ENCODE measurements around the gene SLC5A10.
"Not testable (repeated sequence)": the region's sequence is repeated elsewhere in the genome, so short reads cannot be mapped to it uniquely, and the experiment has no call there.

The SLC5A10 gene

DNA sequence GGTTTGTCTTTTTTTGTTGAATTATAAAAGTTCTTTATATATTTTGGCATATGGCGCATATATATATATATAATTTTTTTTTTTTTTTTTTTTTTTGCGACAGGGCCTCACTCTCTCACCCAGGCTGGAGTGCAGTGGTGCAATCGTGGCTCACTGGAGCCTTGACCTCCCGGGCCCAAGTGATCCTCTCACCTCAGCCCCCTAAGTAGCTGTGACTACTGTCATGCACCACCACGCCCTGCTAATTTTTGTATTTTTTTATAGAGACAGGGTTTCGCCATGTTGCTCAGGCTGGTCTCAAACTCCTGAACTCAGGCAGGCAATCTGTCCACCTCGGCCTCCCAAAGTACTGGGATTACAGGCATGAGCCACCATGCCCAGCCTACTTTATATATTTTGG, 29.4 kb upstream of the SLC5A10 start:
- not testable (repeated sequence) for H3K27me3 ChIP-seq (ENCODE audit: control insufficient read depth, insufficient read depth, low read length); H3K27ac ChIP-seq (ENCODE audit: low read length); H3K9ac ChIP-seq (ENCODE audit: low read length); H3K4me3 ChIP-seq (ENCODE audit: low read length); H3K4me1 ChIP-seq (ENCODE audit: control insufficient read depth, low read depth, low read length); H3K9me3 ChIP-seq (ENCODE audit: control insufficient read depth, low read depth, low read length)
- peaks cover 10% of the 10 kb centered on the region for H3K36me3 ChIP-seq (ENCODE audit: control insufficient read depth, low read depth, low read length)

DNA sequence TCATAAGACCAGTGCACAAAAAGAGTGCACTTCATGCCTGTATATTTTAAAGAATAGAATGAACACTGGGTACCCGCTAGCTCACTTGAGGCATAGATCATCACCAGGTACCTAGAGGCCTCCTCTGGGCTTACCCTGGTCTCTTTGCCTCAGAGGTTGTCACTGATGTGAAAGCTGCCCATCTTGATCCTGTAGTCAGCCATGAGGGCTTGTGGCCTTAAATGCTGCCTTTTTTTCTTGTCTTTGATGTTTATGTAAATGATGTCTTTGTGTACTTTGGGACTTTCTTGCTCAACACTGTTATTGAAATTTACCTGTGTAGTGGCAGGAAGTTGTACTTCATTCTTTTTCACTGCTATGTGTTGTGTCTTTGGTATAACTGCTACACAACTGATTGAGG, 26.8 kb upstream of the SLC5A10 start:
- no peaks in the 10 kb centered on the region for H3K27me3 ChIP-seq (ENCODE audit: control insufficient read depth, insufficient read depth, low read length)
- H3K9ac ChIP-seq (ENCODE audit: low read length): no peak overlapping the region
- no peak overlapping the region for H3K27ac ChIP-seq (ENCODE audit: low read length)
- peaks cover 10% of the 10 kb centered on the region for H3K36me3 ChIP-seq (ENCODE audit: control insufficient read depth, low read depth, low read length)
- no peaks in the 10 kb centered on the region for H3K4me1 ChIP-seq (ENCODE audit: control insufficient read depth, low read depth, low read length)
- no peaks in the 10 kb centered on the region for H3K9me3 ChIP-seq (ENCODE audit: control insufficient read depth, low read depth, low read length)
- no peak overlapping the region for H3K4me3 ChIP-seq (ENCODE audit: low read length)

DNA sequence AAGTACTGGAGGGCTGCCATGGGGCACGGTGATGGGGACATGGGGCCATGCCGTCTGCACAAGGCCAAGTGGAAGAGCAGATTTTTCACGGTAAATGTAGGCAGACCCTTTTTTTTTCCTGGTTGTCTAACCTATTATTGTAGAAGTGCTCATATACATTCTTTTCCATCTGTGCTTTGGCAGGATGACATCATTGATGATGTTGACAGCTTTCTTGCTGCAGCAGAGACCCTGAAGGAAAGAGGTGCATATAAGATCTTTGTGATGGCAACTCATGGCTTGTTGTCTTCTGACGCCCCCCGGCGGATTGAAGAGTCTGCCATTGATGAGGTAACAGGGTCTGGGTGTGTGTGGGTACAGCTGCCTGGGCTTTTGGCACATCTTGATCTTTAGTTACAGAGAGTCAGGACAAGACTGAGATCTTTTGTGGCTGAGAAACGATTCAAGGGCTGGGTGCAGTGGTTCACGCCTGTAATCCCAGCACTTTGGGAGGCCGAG, 23.3 kb upstream of the SLC5A10 start:
- no peaks in the 10 kb centered on the region for H3K27me3 ChIP-seq (ENCODE audit: control insufficient read depth, insufficient read depth, low read length)
- H3K27ac ChIP-seq (ENCODE audit: low read length): no peak overlapping the region
- H3K36me3 ChIP-seq (ENCODE audit: control insufficient read depth, low read depth, low read length): peaks cover 20% of the 10 kb centered on the region
- no peak overlapping the region for H3K4me3 ChIP-seq (ENCODE audit: low read length)
- no peak overlapping the region for H3K9ac ChIP-seq (ENCODE audit: low read length)
- no peaks in the 10 kb centered on the region for H3K9me3 ChIP-seq (ENCODE audit: control insufficient read depth, low read depth, low read length)
- no peaks in the 10 kb centered on the region for H3K4me1 ChIP-seq (ENCODE audit: control insufficient read depth, low read depth, low read length)

DNA sequence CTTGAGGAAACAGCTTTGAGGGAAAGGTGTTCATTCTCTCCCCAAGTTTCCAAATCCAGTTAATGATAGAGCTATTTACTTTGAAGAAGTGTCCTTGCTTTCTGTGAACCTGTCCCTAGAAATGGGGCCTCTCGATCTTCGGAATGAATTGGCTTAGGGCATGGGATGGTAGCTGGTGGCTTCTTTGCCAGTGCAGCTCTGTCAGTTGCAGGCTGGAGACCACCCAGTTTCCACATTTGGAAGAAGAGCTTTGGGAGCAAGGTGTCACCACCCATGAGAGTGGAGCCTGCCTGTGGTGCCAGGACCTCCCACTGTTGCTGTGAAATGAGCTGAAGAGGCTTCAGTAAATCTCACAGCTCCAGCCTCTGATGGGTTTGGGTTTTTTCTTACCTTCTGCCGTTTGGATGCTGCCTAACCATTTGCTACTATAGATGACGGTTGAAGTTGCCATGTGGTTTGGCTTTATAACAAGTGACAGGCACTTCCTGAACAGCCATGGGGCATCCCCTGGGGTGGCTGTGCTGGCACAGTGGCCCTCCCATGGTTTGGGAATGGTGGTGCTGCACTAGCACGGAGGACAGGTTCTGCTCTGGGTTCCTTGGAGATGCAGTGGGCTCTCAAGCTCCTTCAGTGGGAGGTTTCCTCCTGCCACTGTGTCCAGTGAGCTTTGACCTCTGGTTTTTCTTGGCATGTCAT, 19.5 kb upstream of the SLC5A10 start:
- peaks cover 20% of the 10 kb centered on the region for H3K36me3 ChIP-seq (ENCODE audit: control insufficient read depth, low read depth, low read length)
- H3K9me3 ChIP-seq (ENCODE audit: control insufficient read depth, low read depth, low read length): no peaks in the 10 kb centered on the region
- H3K27ac ChIP-seq (ENCODE audit: low read length): no peak overlapping the region
- H3K4me3 ChIP-seq (ENCODE audit: low read length): no peak overlapping the region
- H3K27me3 ChIP-seq (ENCODE audit: control insufficient read depth, insufficient read depth, low read length): no peaks in the 10 kb centered on the region
- H3K4me1 ChIP-seq (ENCODE audit: control insufficient read depth, low read depth, low read length): no peaks in the 10 kb centered on the region
- no peak overlapping the region for H3K9ac ChIP-seq (ENCODE audit: low read length)

DNA sequence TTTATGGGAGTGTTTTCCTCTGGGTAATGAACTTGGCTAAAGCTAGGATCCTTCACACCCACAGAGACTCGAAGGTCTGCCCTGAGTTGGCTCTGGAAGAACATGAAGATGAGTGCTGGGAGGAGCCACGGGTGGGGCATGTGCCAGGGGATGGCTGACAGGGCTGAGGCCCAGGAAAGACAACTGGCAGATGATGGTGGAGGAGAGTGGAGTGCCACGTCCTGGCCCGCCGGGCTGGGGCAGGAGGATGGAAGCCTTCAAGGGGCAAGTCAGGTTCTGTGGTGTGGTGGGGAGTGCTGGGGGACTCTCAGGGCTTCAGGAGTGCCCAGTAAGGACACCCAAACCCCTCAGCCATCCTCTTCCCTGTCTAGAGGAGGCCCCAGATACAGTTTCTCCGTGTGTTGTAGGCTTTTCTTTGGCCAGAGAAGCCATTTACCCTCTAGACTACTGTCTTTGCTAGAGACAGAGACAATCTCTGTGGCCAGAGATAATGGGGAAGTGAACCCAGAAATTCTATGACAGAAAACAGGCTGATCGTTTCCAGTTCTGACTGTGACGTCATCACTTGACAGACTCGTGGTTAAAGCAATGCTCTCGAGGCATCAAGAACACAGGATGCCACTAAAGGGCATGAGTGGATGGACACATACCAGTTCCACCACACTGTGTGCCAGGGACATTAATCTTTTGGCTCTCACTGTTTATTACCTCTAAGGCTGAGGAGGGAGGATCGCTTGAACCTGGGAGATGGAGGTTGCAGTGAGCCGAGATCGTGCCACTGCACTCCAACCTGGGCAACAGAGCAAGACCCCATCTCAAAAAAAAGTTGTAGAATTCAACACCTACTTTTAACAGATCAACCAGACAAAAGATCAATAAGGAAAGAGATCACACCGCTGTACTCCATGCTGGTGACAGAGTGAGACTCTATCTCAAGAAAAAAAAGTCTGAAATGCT, 18.6 kb upstream of the SLC5A10 start:
- H3K36me3 ChIP-seq (ENCODE audit: control insufficient read depth, low read depth, low read length): peaks cover 20% of the 10 kb centered on the region
- H3K27ac ChIP-seq (ENCODE audit: low read length): no peak overlapping the region
- H3K4me1 ChIP-seq (ENCODE audit: control insufficient read depth, low read depth, low read length): no peaks in the 10 kb centered on the region
- H3K9me3 ChIP-seq (ENCODE audit: control insufficient read depth, low read depth, low read length): no peaks in the 10 kb centered on the region
- no peaks in the 10 kb centered on the region for H3K27me3 ChIP-seq (ENCODE audit: control insufficient read depth, insufficient read depth, low read length)
- H3K9ac ChIP-seq (ENCODE audit: low read length): no peak overlapping the region
- no peak overlapping the region for H3K4me3 ChIP-seq (ENCODE audit: low read length)

DNA sequence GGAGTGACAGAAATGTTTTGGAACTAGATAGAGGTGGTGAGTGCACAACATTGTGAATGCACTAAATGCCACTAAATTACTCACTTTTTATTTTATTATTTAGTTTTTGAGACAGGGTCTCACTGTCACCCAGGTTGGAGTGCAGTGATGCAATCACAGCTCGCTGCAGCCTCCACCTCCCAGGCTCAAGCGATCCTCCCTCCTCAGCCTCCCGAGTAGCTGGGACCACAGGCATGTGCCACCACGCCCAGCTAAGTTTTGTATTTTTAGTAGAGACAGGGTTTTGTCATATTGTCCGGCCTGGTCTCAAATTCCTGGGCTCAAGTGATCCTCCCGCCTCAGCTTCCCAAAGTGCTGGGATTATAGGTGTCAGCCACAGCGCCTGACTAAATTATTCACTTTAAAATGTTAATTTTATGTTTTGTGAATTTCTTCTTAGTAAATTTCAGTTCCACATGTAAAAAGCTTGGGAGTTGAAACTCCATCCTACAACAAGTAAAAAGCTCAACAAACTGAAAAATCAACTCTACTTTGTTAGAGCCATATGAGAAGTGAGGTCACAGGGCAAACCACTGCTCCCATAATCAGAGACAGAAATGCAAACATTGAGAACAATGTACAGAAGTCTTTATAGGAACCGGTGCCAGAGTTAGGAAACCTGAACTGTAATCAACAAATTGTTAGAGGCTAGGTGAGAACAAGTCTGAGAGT, 13.8 kb upstream of the SLC5A10 start:
- no peak overlapping the region for H3K4me3 ChIP-seq (ENCODE audit: low read length)

DNA sequence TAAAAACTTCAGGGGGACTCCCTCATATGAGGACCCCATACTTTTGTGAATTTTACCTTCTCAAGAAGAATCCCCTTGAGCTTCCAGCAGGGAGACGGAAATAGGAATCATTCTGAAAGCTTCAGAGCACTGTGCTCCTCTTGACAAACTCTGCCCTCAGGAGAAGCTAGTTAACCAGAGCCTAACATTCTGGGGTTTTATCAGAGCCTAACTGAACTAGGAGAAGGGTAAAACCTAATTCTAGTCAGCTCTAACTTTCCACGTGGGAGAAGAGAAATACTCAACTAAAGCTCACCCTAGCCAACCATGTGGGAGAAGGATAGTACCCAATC, 13.3 kb upstream of the SLC5A10 start:
- H3K36me3 ChIP-seq (ENCODE audit: control insufficient read depth, low read depth, low read length): no peaks in the 10 kb centered on the region
- H3K4me1 ChIP-seq (ENCODE audit: control insufficient read depth, low read depth, low read length): no peaks in the 10 kb centered on the region
- no peak overlapping the region for H3K27ac ChIP-seq (ENCODE audit: low read length)
- H3K9ac ChIP-seq (ENCODE audit: low read length): no peak overlapping the region
- H3K9me3 ChIP-seq (ENCODE audit: control insufficient read depth, low read depth, low read length): no peaks in the 10 kb centered on the region
- H3K4me3 ChIP-seq (ENCODE audit: low read length): no peak overlapping the region
- H3K27me3 ChIP-seq (ENCODE audit: control insufficient read depth, insufficient read depth, low read length): no peaks in the 10 kb centered on the region

More for the DNA sequence above, 13.8 kb upstream of the SLC5A10 start:
- H3K9ac ChIP-seq (ENCODE audit: low read length): no peak overlapping the region
- H3K27me3 ChIP-seq (ENCODE audit: control insufficient read depth, insufficient read depth, low read length): no peaks in the 10 kb centered on the region
- H3K27ac ChIP-seq (ENCODE audit: low read length): no peak overlapping the region
- H3K9me3 ChIP-seq (ENCODE audit: control insufficient read depth, low read depth, low read length): no peaks in the 10 kb centered on the region
- no peaks in the 10 kb centered on the region for H3K36me3 ChIP-seq (ENCODE audit: control insufficient read depth, low read depth, low read length)
- no peaks in the 10 kb centered on the region for H3K4me1 ChIP-seq (ENCODE audit: control insufficient read depth, low read depth, low read length)

DNA sequence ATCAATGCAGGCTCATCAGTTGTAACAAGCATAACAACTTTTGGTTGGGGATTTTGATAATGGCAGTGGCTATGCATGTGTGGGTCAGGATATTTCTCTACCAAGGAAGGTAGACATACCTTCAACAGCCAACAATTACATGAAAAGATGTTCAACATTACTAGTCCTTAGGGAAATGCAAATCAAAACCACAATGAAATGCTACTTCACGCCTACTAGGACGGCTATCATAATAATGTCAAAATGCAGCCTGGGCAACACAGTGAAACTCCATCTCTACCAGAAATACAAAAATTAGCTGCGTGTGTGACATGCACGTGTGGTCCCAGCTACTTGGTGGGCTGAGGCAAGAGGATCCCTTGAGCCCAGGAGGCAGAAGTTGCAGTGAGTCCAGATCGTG, 7.3 kb upstream of the SLC5A10 start:
- Histone ChIP-seq H3K9me3 (ENCODE audit: control insufficient read depth, low read depth, low read length) (no peaks in the 10 kb centered on the region), H3K27ac (ENCODE audit: low read length) (no peak overlapping the region), H3K36me3 (ENCODE audit: control insufficient read depth, low read depth, low read length) (no peaks in the 10 kb centered on the region), H3K9ac (ENCODE audit: low read length) (no peak overlapping the region), H3K27me3 (ENCODE audit: control insufficient read depth, insufficient read depth, low read length) (no peaks in the 10 kb centered on the region), H3K4me3 (ENCODE audit: low read length) (no peak overlapping the region), H3K4me1 (ENCODE audit: control insufficient read depth, low read depth, low read length) (no peaks in the 10 kb centered on the region)

DNA sequence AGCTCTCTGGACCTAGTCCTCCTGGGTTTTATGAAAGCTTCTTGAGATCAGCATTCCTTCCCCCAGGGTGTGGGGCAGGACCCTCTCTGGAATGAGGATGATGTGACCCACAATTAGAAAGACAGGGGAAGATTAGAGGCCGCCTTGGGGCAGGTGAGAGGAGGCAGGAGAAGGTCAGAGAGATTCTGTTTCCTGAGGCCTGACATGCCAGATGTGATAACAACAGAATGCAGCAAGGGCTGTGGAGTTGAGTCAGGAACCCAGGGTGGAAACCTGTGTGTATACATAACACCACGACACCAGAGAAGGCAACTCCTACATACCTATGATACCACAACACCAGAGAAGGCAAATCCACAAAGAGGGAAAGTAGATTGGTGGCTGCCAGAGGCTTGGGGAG, 5.4 kb upstream of the SLC5A10 start:
- H3K36me3 ChIP-seq (ENCODE audit: control insufficient read depth, low read depth, low read length): no peaks in the 10 kb centered on the region
- no peaks in the 10 kb centered on the region for H3K9me3 ChIP-seq (ENCODE audit: control insufficient read depth, low read depth, low read length)
- H3K27ac ChIP-seq (ENCODE audit: low read length): no peak overlapping the region
- no peaks in the 10 kb centered on the region for H3K27me3 ChIP-seq (ENCODE audit: control insufficient read depth, insufficient read depth, low read length)
- no peaks in the 10 kb centered on the region for H3K4me1 ChIP-seq (ENCODE audit: control insufficient read depth, low read depth, low read length)
- H3K9ac ChIP-seq (ENCODE audit: low read length): no peak overlapping the region
- no peak overlapping the region for H3K4me3 ChIP-seq (ENCODE audit: low read length)

DNA sequence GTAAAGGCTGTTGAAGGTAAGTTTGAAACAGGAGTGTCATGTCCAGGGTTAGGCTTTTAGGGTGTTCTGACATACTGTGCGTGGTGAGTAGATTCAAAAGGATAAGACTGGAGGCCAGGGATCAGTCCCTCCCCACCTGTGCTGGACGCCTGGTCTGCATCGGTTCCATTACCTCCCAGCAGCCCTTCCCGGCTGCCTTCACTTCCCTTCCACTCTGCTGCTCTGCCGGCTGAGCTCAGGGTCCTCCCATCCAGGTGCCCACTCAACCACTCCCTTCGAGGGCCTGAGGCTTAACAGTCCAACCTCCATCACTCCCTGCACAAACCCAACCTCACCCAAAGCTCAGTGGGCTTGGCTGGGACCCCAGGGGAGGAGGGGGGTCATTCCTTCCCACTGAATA, 4.1 kb upstream of the SLC5A10 start:
- Histone ChIP-seq H3K4me3 (ENCODE audit: low read length) (no peak overlapping the region), H3K9me3 (ENCODE audit: control insufficient read depth, low read depth, low read length) (no peaks in the 10 kb centered on the region), H3K9ac (ENCODE audit: low read length) (no peak overlapping the region)

DNA sequence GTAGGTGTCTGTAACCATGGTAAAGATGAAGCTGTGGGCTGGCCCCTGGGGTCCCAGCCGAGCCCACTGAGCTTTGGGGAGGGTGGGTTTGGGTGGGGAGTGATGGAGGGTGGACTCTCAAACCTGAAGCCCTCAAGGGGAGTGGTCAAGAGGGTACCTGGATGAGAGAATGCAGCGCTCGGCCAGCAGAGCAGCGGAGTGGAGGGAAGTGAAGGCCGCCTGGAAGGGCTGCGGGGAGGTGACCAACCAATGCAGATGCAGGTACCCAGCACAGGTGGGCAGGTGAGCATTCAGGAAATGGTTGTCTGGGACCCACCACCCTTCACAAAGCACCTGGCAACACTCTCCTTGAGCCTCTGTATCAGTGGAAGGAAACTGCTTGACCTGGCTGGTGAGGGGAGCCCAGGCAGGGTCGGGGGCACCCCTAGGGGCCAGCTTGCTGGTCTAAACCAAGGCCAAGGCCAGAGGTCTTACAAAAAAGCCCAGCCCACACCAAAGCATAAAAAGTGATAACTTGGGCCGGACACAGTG, 3.4 kb upstream of the SLC5A10 start:
- H3K9ac ChIP-seq (ENCODE audit: low read length): no peak overlapping the region
- H3K9me3 ChIP-seq (ENCODE audit: control insufficient read depth, low read depth, low read length): no peaks in the 10 kb centered on the region
- H3K4me3 ChIP-seq (ENCODE audit: low read length): no peak overlapping the region
- no peaks in the 10 kb centered on the region for H3K4me1 ChIP-seq (ENCODE audit: control insufficient read depth, low read depth, low read length)
- no peak overlapping the region for H3K27ac ChIP-seq (ENCODE audit: low read length)
- H3K27me3 ChIP-seq (ENCODE audit: control insufficient read depth, insufficient read depth, low read length): no peaks in the 10 kb centered on the region
- no peaks in the 10 kb centered on the region for H3K36me3 ChIP-seq (ENCODE audit: control insufficient read depth, low read depth, low read length)

More for the DNA sequence above, 4.1 kb upstream of the SLC5A10 start:
- H3K27ac ChIP-seq (ENCODE audit: low read length): no peak overlapping the region
- H3K36me3 ChIP-seq (ENCODE audit: control insufficient read depth, low read depth, low read length): no peaks in the 10 kb centered on the region
- no peaks in the 10 kb centered on the region for H3K27me3 ChIP-seq (ENCODE audit: control insufficient read depth, insufficient read depth, low read length)
- H3K4me1 ChIP-seq (ENCODE audit: control insufficient read depth, low read depth, low read length): no peaks in the 10 kb centered on the region

All from iPS-18a (cell line).